GM23338 (cell line): ENCODE measurements around the gene KIF19. TPM values are rescaled to one million over a fixed set of nuclear protein-coding genes. Genes with fewer than 3 reads are reported as not detected.

Experiments used
- ATAC-seq: fragments of 200-7000 bp; cut with Tn5 transposase; 3 replicates; pipeline ENCODE4 v1.9.1; 2020
- DNase-seq: peaks from one replicate; pipeline ENCODE4 v3.0.0-alpha.2; 2015; ENCODE audit warnings: low spot score
- H2AFZ ChIP-seq: fragments of 200-600 bp; sonication (generic); 2 replicates; pipeline ENCODE4 v1.8.0; 2016; ENCODE audit warnings: antibody characterized with exemption, mild to moderate bottlenecking, moderate library complexity
- H3F3A ChIP-seq: fragments of 200-600 bp; sonication (generic); replicated peaks from 2 replicates; pipeline ENCODE4 v1.8.0; 2017; ENCODE audit warnings: antibody characterized with exemption, mixed run types, low read depth
- H3K27ac ChIP-seq: fragments of 200-600 bp; sonication (generic); 2 replicates; pipeline ENCODE4 v1.6.1; 2016; ENCODE audit warnings: low read depth
- H3K27me3 ChIP-seq: fragments of 200-600 bp; sonication (generic); 2 replicates; pipeline ENCODE4 v1.8.0; 2016; ENCODE audit warnings: mild to moderate bottlenecking, mixed run types, moderate library complexity; ENCODE audit not compliant: insufficient read depth
- H3K36me3 ChIP-seq: fragments of 200-600 bp; sonication (generic); 2 replicates; pipeline ENCODE4 v1.8.0; 2016; ENCODE audit warnings: mild to moderate bottlenecking; ENCODE audit not compliant: insufficient read depth
- H3K4me1 ChIP-seq: fragments of 200-600 bp; sonication (generic); 2 replicates; pipeline ENCODE4 v1.8.0; 2016; ENCODE audit warnings: mild to moderate bottlenecking, moderate library complexity; ENCODE audit not compliant: insufficient read depth
- H3K4me2 ChIP-seq: fragments of 200-600 bp; sonication (generic); 2 replicates; pipeline ENCODE4 v1.7.1; 2017; ENCODE audit warnings: mixed run types
- H3K4me3 ChIP-seq: fragments of 200-600 bp; sonication (generic); 2 replicates; pipeline ENCODE4 v1.6.1; 2016; ENCODE audit warnings: mixed run types
- H3K79me2 ChIP-seq: fragments of 200-600 bp; sonication (generic); replicated peaks from 2 replicates; pipeline ENCODE4 v1.8.0; 2017; ENCODE audit warnings: mild to moderate bottlenecking; ENCODE audit not compliant: insufficient read depth
- H3K9me2 ChIP-seq: fragments of 200-600 bp; sonication (generic); 2 replicates; pipeline ENCODE4 v1.8.0; 2017; ENCODE audit not compliant: insufficient read depth
- H4K20me1 ChIP-seq: fragments of 200-600 bp; sonication (generic); replicated peaks from 2 replicates; pipeline ENCODE4 v1.8.0; 2017; ENCODE audit warnings: mild to moderate bottlenecking; ENCODE audit not compliant: insufficient read depth
- H3K27ac Mint-ChIP-seq: 2 replicates; pipeline ENCODE4 v1.8.0; 2020; ENCODE audit warnings: inconsistent platforms, mild to moderate bottlenecking, moderate library complexity, mixed read lengths
- H3K27me3 Mint-ChIP-seq: 3 replicates; pipeline ENCODE4 v1.8.0; 2022; ENCODE audit warnings: low read depth, mild to moderate bottlenecking, moderate library complexity, mixed read lengths, inconsistent platforms; ENCODE audit not compliant: insufficient read depth, poor library complexity
- H3K36me3 Mint-ChIP-seq: 3 replicates; pipeline ENCODE4 v1.8.0; 2021; ENCODE audit warnings: low read depth, mild to moderate bottlenecking, inconsistent platforms, moderate library complexity, mixed read lengths
- H3K4me1 Mint-ChIP-seq: 3 replicates; pipeline ENCODE4 v1.8.0; 2020; ENCODE audit warnings: mild to moderate bottlenecking, inconsistent platforms, mixed read lengths
- H3K4me3 Mint-ChIP-seq: 3 replicates; pipeline ENCODE4 v1.8.0; 2021; ENCODE audit warnings: moderate library complexity, mild to moderate bottlenecking, inconsistent platforms, mixed read lengths
- H3K9me3 Mint-ChIP-seq: 3 replicates; pipeline ENCODE4 v1.8.0; 2020; ENCODE audit warnings: moderate library complexity, mild to moderate bottlenecking, inconsistent platforms, mixed read lengths
- CTCF ChIP-seq, 2 experiments: fragments of 200-600 bp in 1 of 2; sonication (generic) in 1 of 2; conservative IDR thresholded peaks; 2 replicates each; pipeline versions ENCODE4 v1.5.1 to v1.6.1; 2016 to 2017; ENCODE audit warnings: antibody characterized with exemption in 2 of 2, low read depth in 2 of 2, mild to moderate bottlenecking in 2 of 2, moderate library complexity in 1 of 2
- EZH2 ChIP-seq: fragments of 200-600 bp; sonication (generic); IDR thresholded peaks from one replicate; pipeline ENCODE4 v1.8.0; 2017; ENCODE audit warnings: antibody characterized with exemption, mild to moderate bottlenecking, low read depth; ENCODE audit not compliant: unreplicated experiment
- EZH2phosphoT487 ChIP-seq: fragments of 200-600 bp; sonication (generic); IDR thresholded peaks from one replicate; pipeline ENCODE4 v1.8.1; 2018; ENCODE audit warnings: antibody characterized with exemption; ENCODE audit not compliant: unreplicated experiment
- POLR2AphosphoS5 ChIP-seq: IDR thresholded peaks from 2 replicates; pipeline ENCODE4 v1.6.1; 2016; ENCODE audit warnings: antibody characterized with exemption, low read depth
- ZNF331 ChIP-seq: fragments of 250-450 bp; sonication (Bioruptor Pico); IDR thresholded peaks from 2 replicates; pipeline ENCODE4 v1.5.0; 2020; ENCODE audit warnings: low read depth, mild to moderate bottlenecking, moderate library complexity
- ZNF462 ChIP-seq: fragments of 250-450 bp; sonication (Bioruptor Pico); IDR thresholded peaks from 2 replicates; pipeline ENCODE4 v1.5.0; 2020; ENCODE audit warnings: mild to moderate bottlenecking, moderate library complexity
- polyA plus RNA-seq: library from polyadenylated mRNA; unstranded; fragments of >200 nt; fragmentation: Nextera tagmentation; extraction: Ambion mirVana; gene quantifications from 2 replicates; pipeline ENCODE4 v1.2.1, GENCODE V29; 2016
- total RNA-seq: library from RNA; depleted of rRNA; stranded (reverse); fragments of >200 nt; shearing (Covaris generic); gene quantifications from 2 replicates; pipeline ENCODE4 v1.2.3, GENCODE V29; 2014
- TF ChIP-seq, protein P1 (sequence below): IDR thresholded peaks from 2 replicates; pipeline ENCODE4 v1.6.1; 2016; ENCODE audit warnings: antibody characterized with exemption

Gene KIF19
- total and polyA plus RNA-seq, 2 experiments from 2014 or later: 0.35 to 0.36 TPM

DNA sequence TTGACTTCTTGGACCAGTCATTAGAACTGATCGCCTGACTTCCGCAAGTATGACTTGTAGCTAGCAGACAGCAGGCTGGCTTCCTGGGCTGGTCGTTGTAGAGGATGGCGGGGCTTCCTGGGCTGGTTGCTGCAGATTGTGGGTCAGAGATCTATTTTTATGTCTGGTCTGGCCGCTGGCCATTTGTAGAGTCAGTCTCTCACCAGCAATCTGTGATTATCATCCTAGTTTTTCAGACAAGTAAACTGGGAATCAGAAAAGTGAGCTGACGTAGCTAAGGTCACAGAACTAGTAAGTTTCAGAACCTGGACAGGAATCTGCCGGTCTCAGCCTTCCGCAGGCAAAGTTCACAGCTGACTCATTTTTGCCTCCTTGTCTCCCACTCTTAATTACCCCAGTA is 60.4 kb downstream of the KIF19 start (continued):
- TF ChIP-seq ZNF462 (CRISPR knock-in tag) (no peak), EZH2phosphoT487 (no peak), EZH2 (no peak), ZNF331 (no peak)
- TF ChIP-seq, protein P1, sequence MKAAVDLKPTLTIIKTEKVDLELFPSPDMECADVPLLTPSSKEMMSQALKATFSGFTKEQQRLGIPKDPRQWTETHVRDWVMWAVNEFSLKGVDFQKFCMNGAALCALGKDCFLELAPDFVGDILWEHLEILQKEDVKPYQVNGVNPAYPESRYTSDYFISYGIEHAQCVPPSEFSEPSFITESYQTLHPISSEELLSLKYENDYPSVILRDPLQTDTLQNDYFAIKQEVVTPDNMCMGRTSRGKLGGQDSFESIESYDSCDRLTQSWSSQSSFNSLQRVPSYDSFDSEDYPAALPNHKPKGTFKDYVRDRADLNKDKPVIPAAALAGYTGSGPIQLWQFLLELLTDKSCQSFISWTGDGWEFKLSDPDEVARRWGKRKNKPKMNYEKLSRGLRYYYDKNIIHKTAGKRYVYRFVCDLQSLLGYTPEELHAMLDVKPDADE: no peak

DNA sequence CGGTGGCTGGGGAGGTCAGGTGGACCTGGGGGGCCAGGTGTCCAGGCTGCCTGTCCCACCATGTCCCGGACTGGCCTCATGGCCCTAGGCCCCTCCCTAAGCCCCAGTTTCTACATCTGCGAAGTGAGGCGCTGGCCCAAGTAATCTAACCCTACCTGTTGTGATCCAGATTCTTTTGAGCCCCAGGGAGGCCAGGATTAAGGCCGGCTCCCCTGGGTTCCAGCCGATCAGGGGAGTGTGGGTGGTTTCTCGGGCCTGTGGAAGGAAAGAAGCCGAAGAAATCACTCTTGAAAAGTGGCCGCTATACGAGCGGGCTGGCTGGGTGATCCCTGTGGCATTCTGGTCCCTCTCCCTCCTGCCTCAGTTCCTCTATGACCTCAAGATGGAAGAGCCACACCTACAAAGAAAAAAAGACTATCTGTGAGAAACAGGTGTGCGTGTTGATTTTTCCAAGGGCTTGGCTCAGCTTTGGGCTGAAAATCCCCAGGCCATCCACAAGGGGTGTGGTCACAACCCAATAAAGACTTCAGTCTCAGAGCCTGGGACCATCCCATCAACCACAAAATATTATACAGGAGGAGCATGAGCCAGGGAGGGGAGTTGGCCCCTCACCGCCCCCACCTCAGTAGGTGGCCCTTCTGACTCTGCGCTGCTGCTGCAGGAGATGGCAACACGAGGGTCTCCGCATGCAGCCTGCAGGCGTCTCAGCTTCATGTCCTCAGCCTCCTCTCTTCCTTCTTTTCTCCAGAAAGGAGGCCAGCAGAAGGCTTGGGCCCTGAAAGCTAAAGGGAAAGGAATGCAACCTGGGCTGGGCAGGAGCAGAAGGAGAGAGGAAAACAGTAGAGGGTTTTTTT is 61.6 kb downstream of the KIF19 start:
- H3K9me2 ChIP-seq: no peaks in the 10 kb centered on the region
- no peak overlapping the region for H3K4me3 Mint-ChIP-seq
- H3K79me2 ChIP-seq: no peaks in the 10 kb centered on the region
- 0 out of 2 replicates have a peak, but pooled peaks cover 3% of the 10 kb centered on the region for H3F3A ChIP-seq
- H3K4me1 Mint-ChIP-seq: peaks cover 30% of the 10 kb centered on the region
- peak; percentile 56 for DNase-seq
- H3K27ac Mint-ChIP-seq: no peak overlapping the region
- peak overlapping the region; percentile 40; the same call in 1 of the 2 replicates for H3K4me2 ChIP-seq
- H3K9me3 Mint-ChIP-seq: no peaks in the 10 kb centered on the region
- no peak overlapping the region for H3K27ac ChIP-seq
- no peak overlapping the region for H3K4me3 ChIP-seq
- peaks cover 17% of the 10 kb centered on the region for H3K27me3 Mint-ChIP-seq
- H2AFZ ChIP-seq: peak overlapping the region; percentile 76
- H4K20me1 ChIP-seq: no peaks in the 10 kb centered on the region
- TF ChIP-seq CTCF (conservative IDR thresholded peaks at IDR 0.05; ENCODE audit: low read depth in 2 of 2) (peak in 1 of 2 experiments; percentile 27; a peak in 2 of 4 replicates), POLR2AphosphoS5 (no peak), EZH2phosphoT487 (no peak)
- no peaks in the 10 kb centered on the region for H3K36me3 ChIP-seq
- H3K27me3 ChIP-seq: no peaks in the 10 kb centered on the region
- ATAC-seq: peak; percentile 85
- H3K4me1 ChIP-seq: peaks cover 17% of the 10 kb centered on the region
- no peaks in the 10 kb centered on the region for H3K36me3 Mint-ChIP-seq
